Transverse colon (tissue), 4 donors: ENCODE measurements around the gene NCKAP5.

ENCODE experiments used
- CTCF ChIP-seq, 5 experiments: fragments of 200-600 bp in 3 of 5; fragments of 450-650 bp in 2 of 5; sonication (generic) in 3 of 5; IDR thresholded peaks; 1 replicate in 2 of 5; 2 replicates in 3 of 5; pipeline ENCODE4 v1.5.1; 2016 to 2017; ENCODE audit warnings: antibody characterized with exemption in 5 of 5, inconsistent platforms in 3 of 5, mild to moderate bottlenecking in 2 of 5, moderate library complexity in 1 of 5
- POLR2AphosphoS5 ChIP-seq, 3 donors: sonication (generic); formaldehyde crosslinking; IDR thresholded peaks; one replicate each; pipeline ENCODE4 v1.6.1; 2016; ENCODE audit warnings: antibody characterized with exemption in 3 of 3

DNA sequence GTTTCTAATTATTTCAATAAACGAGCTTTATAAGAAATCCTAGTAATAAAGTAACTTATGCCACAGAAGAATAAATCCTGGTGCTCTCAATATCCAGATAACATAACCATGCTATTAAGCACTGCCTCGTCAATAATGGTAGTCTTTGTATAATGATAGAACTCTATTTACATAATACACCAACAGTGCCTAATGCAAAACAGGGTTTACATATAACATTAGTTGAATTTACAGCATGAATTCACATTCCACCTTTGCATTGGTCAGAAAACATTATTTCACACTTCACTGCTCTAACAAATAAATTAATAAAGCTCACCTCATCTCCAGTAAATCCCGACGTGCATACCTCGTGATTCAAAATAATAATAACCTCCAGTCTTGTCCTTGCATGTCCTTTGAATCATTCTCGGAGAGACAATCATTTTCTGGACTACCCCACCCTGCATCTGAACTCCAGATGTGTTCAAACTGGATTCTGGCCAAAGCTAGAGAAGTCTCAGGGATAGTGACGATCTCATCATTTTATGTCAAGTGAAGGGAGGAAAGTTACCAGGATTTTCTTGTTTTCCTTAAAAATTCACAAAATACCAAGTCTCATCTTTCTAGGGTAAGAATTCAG, 189.2 kb downstream of the NCKAP5 start:
- TF ChIP-seq CTCF (IDR thresholded peaks at IDR 0.05) (no peak), POLR2AphosphoS5 (IDR thresholded peaks at IDR 0.05) (no peak)
